Endothelial cell of umbilical vein (primary cell): ENCODE results near the gene HOXC5. TPM values are rescaled to one million over a fixed set of nuclear protein-coding genes. Genes with fewer than 3 reads are reported as not detected.

ENCODE experiments used
- BruUV-seq: library from RNA; stranded (reverse); fragments of 400-500 nt; replicated peaks from 2 replicates; lab custom pipeline; 2021; lab: Mats Ljungman, UMichigan
- CTCF ChIA-PET: fragments of 300-600, 350-600 bp; sonication (Branson Sonifier 250); formaldehyde crosslinking; loops from one replicate; lab custom pipeline; 2021; ENCODE audit warnings: antibody characterized with exemption, inconsistent platforms; lab: Charles Lee
- POLR2A ChIA-PET: fragments of 300-600, 350-600 bp; sonication (Branson Sonifier 250); formaldehyde crosslinking; loops from one replicate; lab custom pipeline; 2021; ENCODE audit warnings: antibody characterized with exemption, inconsistent platforms; lab: Charles Lee
- DNase-seq: peaks from one replicate; pipeline ENCODE4 v3.0.0-alpha.2; 2011; ENCODE audit warnings: low read depth, low spot score
- FAIRE-seq: peaks from 2 replicates; lab custom pipeline; 2011; peaks lifted over from hg19 to GRCh38; lab: Jason Lieb, UNC
- H2AFZ ChIP-seq: 2 replicates; pipeline ENCODE4 v1.6.0; 2012; ENCODE audit warnings: low read depth, low read length, control low read depth, inconsistent platforms
- H3K27ac ChIP-seq: 2 replicates; pipeline ENCODE4 v1.5.1; 2011; ENCODE audit warnings: low read depth, mild to moderate bottlenecking, control low read depth, low read length, moderate library complexity; ENCODE audit not compliant: insufficient read depth
- H3K27me3 ChIP-seq, 2 experiments: 2 replicates each; pipeline versions ENCODE4 v1.6.0 to v1.6.1; 2011; ENCODE audit warnings: low read length in 2 of 2, mixed read lengths in 1 of 2; ENCODE audit not compliant: control insufficient read depth in 2 of 2, insufficient read depth in 2 of 2
- H3K36me3 ChIP-seq, 2 experiments: 2 replicates in 1 of 2; 3 replicates in 1 of 2; pipeline ENCODE4 v1.5.1; 2011; ENCODE audit warnings: low read length in 2 of 2, mild to moderate bottlenecking in 1 of 2, moderate library complexity in 1 of 2; ENCODE audit not compliant: control insufficient read depth in 2 of 2, insufficient read depth in 2 of 2; ENCODE audit errors: extremely low read depth in 1 of 2
- H3K4me1 ChIP-seq: 3 replicates; pipeline ENCODE4 v1.5.1; 2011; ENCODE audit warnings: mild to moderate bottlenecking, low read length; ENCODE audit not compliant: control insufficient read depth, insufficient read depth; ENCODE audit errors: extremely low read depth
- H3K4me2 ChIP-seq: 2 replicates; pipeline ENCODE4 v1.6.1; 2011; ENCODE audit warnings: low read length, control low read depth, mixed read lengths; ENCODE audit not compliant: insufficient read depth
- H3K4me3 ChIP-seq, 3 experiments: fragments of 200-600 bp in 1 of 3; sonication (generic), shearing (Covaris generic) in 1 of 3; replicated peaks in 1 of 3; 2 replicates each; pipeline ENCODE4 v1.5.1; 2011 to 2016; ENCODE audit warnings: control low read depth in 3 of 3, low read length in 3 of 3, mild to moderate bottlenecking in 2 of 3, inconsistent platforms in 1 of 3, low read depth in 1 of 3, moderate library complexity in 1 of 3; ENCODE audit not compliant: insufficient read depth in 1 of 3
- H3K79me2 ChIP-seq: 2 replicates; pipeline ENCODE4 v1.6.0; 2012; ENCODE audit warnings: low read length, inconsistent platforms; ENCODE audit not compliant: control insufficient read depth, insufficient read depth
- H3K9ac ChIP-seq: replicated peaks from 2 replicates; pipeline ENCODE3; 2011; ENCODE audit warnings: low read length, control low read depth; ENCODE audit not compliant: insufficient read depth; ENCODE audit errors: extremely low read depth
- H3K9me1 ChIP-seq: replicated peaks from 3 replicates; pipeline ENCODE4 v1.6.0; 2011; ENCODE audit warnings: mild to moderate bottlenecking, low read length; ENCODE audit not compliant: control insufficient read depth, insufficient read depth; ENCODE audit errors: extremely low read depth
- H3K9me3 ChIP-seq: replicated peaks from 2 replicates; pipeline ENCODE4 v1.5.1; 2012; ENCODE audit warnings: low read length, inconsistent platforms; ENCODE audit not compliant: control insufficient read depth, insufficient read depth
- H4K20me1 ChIP-seq: replicated peaks from 2 replicates; pipeline ENCODE3; 2011; ENCODE audit warnings: mild to moderate bottlenecking, low read length; ENCODE audit not compliant: control insufficient read depth, insufficient read depth; ENCODE audit errors: extremely low read depth
- CTCF ChIP-seq, 2 donors: IDR thresholded peaks; 1 replicate in 1 of 2; 2 replicates in 1 of 2; pipeline ENCODE4 v1.5.1; 2011; ENCODE audit warnings: low read length in 2 of 2, mild to moderate bottlenecking in 2 of 2, moderate library complexity in 2 of 2, control low read depth in 1 of 2, inconsistent platforms in 1 of 2, low read depth in 1 of 2; ENCODE audit not compliant: insufficient read depth in 1 of 2; ENCODE audit errors: extremely low read depth in 1 of 2
- EZH2 ChIP-seq: IDR thresholded peaks from 2 replicates; pipeline ENCODE4 v1.6.1; 2012; ENCODE audit warnings: borderline replicate concordance, low read depth, mild to moderate bottlenecking, moderate library complexity, low read length, inconsistent platforms; ENCODE audit not compliant: severe bottlenecking
- FOS ChIP-seq: IDR thresholded peaks from 2 replicates; pipeline ENCODE4 v1.6.1; 2011; ENCODE audit warnings: mild to moderate bottlenecking, low read length, moderate library complexity, borderline replicate concordance; ENCODE audit not compliant: insufficient read depth
- GATA2 ChIP-seq: IDR thresholded peaks from 2 replicates; pipeline ENCODE4 v1.7.0; 2011; ENCODE audit warnings: low read depth, mild to moderate bottlenecking, moderate library complexity, mixed read lengths, low read length; ENCODE audit not compliant: insufficient read length, insufficient read depth
- JUN ChIP-seq: IDR thresholded peaks from 2 replicates; pipeline ENCODE4 v1.6.1; 2011; ENCODE audit warnings: borderline replicate concordance, low read depth; ENCODE audit not compliant: insufficient read length, insufficient read depth
- MAX ChIP-seq: IDR thresholded peaks from 2 replicates; pipeline ENCODE4 v1.6.1; 2011; ENCODE audit not compliant: insufficient read depth, insufficient read length
- MYC ChIP-seq: IDR thresholded peaks from one replicate; pipeline ENCODE4 v1.6.1; 2011; ENCODE audit warnings: mild to moderate bottlenecking, low read depth, low read length
- POLR2A ChIP-seq: IDR thresholded peaks from 2 replicates; pipeline ENCODE4 v1.6.1; 2012; ENCODE audit warnings: low read depth, mild to moderate bottlenecking, control low read depth, low read length
- POLR2AphosphoS5 ChIP-seq: IDR thresholded peaks from 2 replicates; pipeline ENCODE4 v1.6.1; 2012; ENCODE audit warnings: low read depth, mild to moderate bottlenecking, control low read depth, low read length, moderate library complexity; ENCODE audit not compliant: insufficient read depth
- dilution Hi-C: fragments of 300-500 bp; cut with MboI; formaldehyde crosslinking; loops from one replicate; pipeline ENCODE4 v1.15.0; 2019; ENCODE audit warnings: low sequenced_read_pairs; ENCODE audit not compliant: extremely low pct_ligation_motif_present
- intact Hi-C: fragments of 100-400 bp; cut with micrococcal nuclease; formaldehyde crosslinking; loops from one replicate; pipeline ENCODE4 v1.10.0; 2022
- polyA plus RNA-seq, 4 experiments: library from polyadenylated mRNA; depleted of rRNA in 3 of 4; stranded (reverse) in 3 of 4; unstranded in 1 of 4; fragments of >200 nt; gene quantifications; 2 replicates each; pipeline versions ENCODE4 v1.2.1 to v1.2.3, GENCODE V29; 2011 to 2012; ENCODE audit warnings: missing spikeins in 1 of 4
- total RNA-seq: library from RNA; stranded (reverse); gene quantifications from 2 replicates; pipeline ENCODE4 v1.2.3, GENCODE V29; 2021

HOXC5 gene
- total and polyA plus RNA-seq, 2 donors (not counting 3 experiments of a cell fraction or from before 2014, with no cell fraction given), result not detected

- Histone ChIP-seq H3K9ac (no peak overlapping the region), H4K20me1 (no peaks in the 10 kb centered on the region), H3K79me2 (no peaks in the 10 kb centered on the region), H3K4me1 (no peaks in the 10 kb centered on the region), H3K27ac (no peak overlapping the region), H3K4me3 (no peak overlapping the region), H3K9me1 (no peaks in the 10 kb centered on the region), H3K36me3 (no peaks in the 10 kb centered on the region), H3K4me2 (no peak overlapping the region), H3K27me3 (peaks cover 84 to 91% of the 10 kb centered on the region in 2 experiments), H3K9me3 (no peaks in the 10 kb centered on the region), H2AFZ (no peak overlapping the region)
- CTCF ChIA-PET, result interaction anchor here (17.0 kb wide), 1 partner anchor 185 kb away, joined by 616 read pairs; the partner anchor contains the start of gene SMUG1
- DNase-seq (no peak), FAIRE-seq (no peak)
- TF ChIP-seq CTCF (IDR thresholded peaks at IDR 0.05; ENCODE audit: extremely low read depth in 1 of 2, insufficient read depth in 1 of 2, low read depth in 1 of 2, low read length in 2 of 2) (no peak), JUN (no peak), POLR2A (no peak), MAX (no peak), GATA2 (no peak), MYC (no peak), FOS (no peak), EZH2 (no peak), POLR2AphosphoS5 (no peak)
- dilution Hi-C loops, result no loop called here
- no TSS peak for BruUV-seq
- intact Hi-C loops, result no loop called here
- POLR2A ChIA-PET, result no interaction called here
Observed at GRCh38 chr12:54010972-54011664, 21.7 kb upstream of the HOXC5 start.
